GM23338 (cell line): ENCODE data around the gene NAA16.

Source experiments
- CREB1 ChIP-seq: fragments of 250-450 bp; sonication (Bioruptor Pico); IDR thresholded peaks from 2 replicates; pipeline ENCODE4 v1.5.0; 2020; ENCODE audit warnings: low read depth, mild to moderate bottlenecking, moderate library complexity
- ETS1 ChIP-seq: IDR thresholded peaks from 2 replicates; pipeline ENCODE4 v1.6.1; 2016; ENCODE audit warnings: antibody characterized with exemption
- TF ChIP-seq, protein P1 (sequence below), 2 experiments: fragments of 200-600 bp in 1 of 2; sonication (generic) in 1 of 2; conservative IDR thresholded peaks; 2 replicates each; pipeline versions ENCODE4 v1.5.1 to v1.6.1; 2016 to 2017; ENCODE audit warnings: antibody characterized with exemption in 2 of 2, low read depth in 2 of 2, mild to moderate bottlenecking in 2 of 2, moderate library complexity in 1 of 2

DNA sequence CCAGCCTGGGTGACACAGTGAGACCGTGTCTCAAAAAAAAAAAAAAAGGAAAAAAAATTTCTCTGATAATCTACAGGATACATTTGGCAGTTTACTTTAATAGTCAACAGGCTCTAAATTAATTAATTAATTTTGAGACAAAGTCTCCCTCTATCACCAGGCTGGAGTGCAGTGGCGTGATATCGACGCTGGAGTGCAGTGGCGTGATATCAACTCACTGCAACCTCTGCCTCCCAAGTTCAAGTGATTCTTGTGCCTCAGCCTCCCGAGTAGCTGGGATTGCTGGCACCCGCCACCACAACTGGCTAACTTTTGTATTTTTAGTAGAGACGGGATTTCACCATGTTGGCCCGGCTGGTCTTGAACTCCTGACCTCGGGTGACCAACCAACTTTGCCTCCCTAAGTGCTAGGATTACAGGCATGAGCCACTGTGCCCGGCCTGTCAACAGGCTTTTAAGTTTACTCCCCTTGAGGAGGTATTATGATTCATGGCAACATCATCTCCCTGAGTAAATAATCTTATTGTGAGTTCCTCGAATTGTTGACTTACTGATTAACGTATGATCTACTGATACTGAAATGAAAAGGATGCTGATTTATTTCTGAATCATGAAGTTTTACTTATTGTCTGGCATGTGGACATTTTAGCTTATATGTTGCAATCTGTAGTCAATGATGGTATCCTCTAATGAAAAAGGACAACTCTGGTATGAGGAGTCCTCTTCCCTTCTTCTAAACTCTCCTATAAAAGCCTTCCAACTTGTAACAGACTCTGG, 26.4 kb upstream of the NAA16 start:
- TF ChIP-seq, protein P1, sequence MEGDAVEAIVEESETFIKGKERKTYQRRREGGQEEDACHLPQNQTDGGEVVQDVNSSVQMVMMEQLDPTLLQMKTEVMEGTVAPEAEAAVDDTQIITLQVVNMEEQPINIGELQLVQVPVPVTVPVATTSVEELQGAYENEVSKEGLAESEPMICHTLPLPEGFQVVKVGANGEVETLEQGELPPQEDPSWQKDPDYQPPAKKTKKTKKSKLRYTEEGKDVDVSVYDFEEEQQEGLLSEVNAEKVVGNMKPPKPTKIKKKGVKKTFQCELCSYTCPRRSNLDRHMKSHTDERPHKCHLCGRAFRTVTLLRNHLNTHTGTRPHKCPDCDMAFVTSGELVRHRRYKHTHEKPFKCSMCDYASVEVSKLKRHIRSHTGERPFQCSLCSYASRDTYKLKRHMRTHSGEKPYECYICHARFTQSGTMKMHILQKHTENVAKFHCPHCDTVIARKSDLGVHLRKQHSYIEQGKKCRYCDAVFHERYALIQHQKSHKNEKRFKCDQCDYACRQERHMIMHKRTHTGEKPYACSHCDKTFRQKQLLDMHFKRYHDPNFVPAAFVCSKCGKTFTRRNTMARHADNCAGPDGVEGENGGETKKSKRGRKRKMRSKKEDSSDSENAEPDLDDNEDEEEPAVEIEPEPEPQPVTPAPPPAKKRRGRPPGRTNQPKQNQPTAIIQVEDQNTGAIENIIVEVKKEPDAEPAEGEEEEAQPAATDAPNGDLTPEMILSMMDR (conservative IDR thresholded peaks at IDR 0.05; ENCODE audit: low read depth in 2 of 2), result no peak
- no peak for TF ChIP-seq CREB1 (CRISPR knock-in tag)
- TF ChIP-seq ETS1, result no peak
